GM18520 (cell line): ENCODE results near the gene LBHD2.
"Not testable (repeated sequence)": the region's sequence is repeated elsewhere in the genome, so short reads cannot be mapped to it uniquely, and the experiment has no call there.

Experiments used
- ATAC-seq: cut with Tn5 transposase; IDR thresholded peaks from one replicate; pipeline ENCODE4 v1.9.1; 2021; ENCODE audit not compliant: unreplicated experiment

LBHD2 gene

GRCh38 chr14:103084021-103084919, at the start of gene LBHD2:
Gene LBHD2 (plus strand): TSS chr14:103084210. CDS start chr14:103086013, 1,803 bp downstream.
- no peak for ATAC-seq

DNA sequence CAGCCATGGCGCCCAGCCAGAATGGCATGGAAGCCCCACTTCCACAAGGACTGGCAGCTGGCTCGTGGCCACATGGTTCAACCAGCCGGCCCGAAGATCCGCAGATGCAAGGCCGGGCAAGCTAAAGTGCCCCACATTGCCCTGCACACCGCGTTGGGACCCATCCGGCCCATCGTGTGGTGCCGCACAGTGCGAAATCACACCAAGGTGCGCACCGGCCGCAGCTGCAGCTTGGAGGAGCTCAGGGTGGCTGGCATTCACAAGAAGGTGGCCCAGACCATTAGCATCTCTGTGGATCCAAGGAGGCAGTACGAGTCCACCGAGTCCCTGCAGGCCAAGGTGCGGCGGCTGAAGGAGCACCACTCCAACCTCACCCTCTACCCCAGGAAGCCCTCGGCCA, 42.5 kb upstream of the LBHD2 start:
- no peak for ATAC-seq

DNA sequence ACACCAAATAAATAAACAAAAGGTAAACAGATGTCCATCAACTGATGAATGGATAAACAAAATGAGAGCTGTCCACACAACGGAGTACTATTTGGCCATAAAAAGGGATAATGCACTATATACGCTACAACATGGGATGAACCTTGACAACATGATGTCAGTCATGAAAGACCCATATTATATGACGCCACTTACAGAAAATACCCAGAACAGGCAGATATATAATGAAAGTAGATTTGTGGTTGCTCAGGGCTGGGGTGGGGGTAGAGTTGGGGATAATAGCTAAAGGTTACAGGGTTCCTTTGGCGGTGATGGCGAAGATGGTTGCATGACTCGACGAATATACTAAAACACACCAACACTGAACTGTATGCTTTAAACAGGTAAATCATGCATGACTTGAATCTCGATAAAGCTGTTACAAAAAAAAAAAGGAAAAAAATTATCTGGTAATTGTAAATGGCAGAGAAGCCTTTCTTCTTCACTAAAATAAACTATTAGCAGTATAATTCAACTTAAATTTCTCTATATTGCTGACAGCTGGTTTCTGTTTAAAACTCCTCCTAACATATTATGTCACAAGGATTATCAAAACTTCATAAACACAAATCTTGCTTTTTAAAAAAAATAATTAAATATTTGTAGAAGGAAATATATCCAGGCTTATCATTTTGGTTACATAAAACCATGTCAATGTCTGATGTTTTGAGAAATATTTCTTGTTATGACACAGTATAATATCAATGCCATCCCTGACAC, 40.6 kb upstream of the LBHD2 start:
- ATAC-seq = no peak

DNA sequence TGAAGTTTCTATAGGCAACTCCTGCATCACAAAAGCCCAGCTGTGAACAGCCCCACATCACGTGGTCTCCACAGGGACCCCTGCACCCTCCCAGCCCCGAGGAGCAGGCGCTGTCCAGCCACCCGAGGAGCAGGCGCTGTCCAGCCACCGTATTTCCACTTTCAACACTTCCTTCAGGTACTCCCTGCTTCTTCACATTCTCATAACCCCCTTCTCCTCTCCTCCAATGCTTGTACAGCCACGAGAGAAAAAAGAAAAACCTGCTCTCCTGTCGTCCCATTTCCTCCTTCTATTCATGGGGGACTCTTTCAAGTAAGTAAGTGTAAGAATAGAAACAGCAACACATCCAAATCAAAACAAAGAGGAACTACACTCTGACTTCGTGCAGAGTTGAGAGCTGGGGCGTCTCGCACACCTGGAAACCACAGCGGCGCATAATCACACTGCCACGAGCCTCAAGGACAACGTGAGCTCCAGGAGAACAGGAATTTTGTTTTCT, 38.6 kb upstream of the LBHD2 start:
- ATAC-seq = no peak

DNA sequence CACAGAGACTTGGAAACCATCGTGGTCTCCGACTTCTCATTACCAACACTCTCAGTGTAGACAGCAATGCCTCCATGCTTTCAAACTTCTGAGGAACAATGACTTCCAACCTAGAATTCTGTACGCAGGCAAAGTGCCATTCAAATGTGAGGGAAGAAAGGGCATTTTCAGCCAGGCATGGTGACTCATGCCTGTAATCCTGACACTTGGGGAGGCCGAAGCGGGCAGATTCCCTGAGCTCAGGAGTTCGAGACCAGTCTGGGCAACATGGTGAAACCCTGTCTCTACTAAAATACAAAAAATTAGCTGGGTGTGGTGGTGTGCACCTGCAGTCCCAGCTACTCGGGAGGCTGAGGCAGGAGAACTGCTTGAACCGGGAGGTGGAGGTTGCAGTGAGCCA, 36.6 kb upstream of the LBHD2 start:
- ATAC-seq = not testable (repeated sequence)

DNA sequence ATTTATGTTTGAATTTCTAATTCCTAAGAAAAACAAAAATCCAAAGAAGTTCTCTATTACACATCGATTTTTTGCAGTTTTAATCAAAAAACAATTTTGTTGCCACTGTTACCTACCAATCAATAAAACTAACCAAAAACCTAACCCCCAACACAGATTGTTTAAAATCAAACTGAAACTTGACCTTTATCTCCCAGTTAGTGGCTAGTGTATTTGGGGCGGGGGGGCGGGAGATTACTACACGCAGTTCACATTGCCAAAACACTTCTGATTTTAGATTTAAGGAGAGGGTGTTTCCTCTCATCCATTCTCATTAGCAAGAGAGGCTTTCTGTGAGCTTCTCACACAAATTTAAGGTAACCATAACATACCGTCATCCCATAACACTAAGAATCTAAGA, 33.1 kb upstream of the LBHD2 start:
- no peak for ATAC-seq

DNA sequence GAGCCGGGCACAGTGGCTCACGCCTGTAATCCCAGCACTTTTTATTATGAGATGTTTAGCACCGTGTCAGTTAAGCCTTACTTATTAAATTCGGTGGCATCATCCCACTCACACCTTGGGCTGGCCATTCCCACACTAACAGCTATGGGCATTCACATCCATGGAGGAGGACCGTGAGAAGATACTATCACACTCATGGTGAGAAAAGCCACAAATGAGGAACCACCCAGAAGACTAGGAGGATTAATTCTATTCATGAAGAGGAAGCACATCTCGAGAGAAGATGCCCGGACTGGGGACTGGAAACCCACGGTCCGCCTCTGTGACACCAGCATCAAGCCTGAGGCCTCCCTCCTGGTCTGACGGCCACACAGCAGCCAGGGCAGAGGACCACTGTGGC, 31.6 kb upstream of the LBHD2 start:
- ATAC-seq = no peak

GRCh38 chr14:103055695-103056094, 28.3 kb upstream of the LBHD2 start:
- ATAC-seq = no peak

GRCh38 chr14:103056322-103057027, 27.5 kb upstream of the LBHD2 start:
- no peak for ATAC-seq

- ATAC-seq = peak; percentile 17
Observed at GRCh38 chr14:103057028-103057371, 27.0 kb upstream of the LBHD2 start.

- ATAC-seq = peak; percentile 56
Observed at GRCh38 chr14:103057372-103058163, 26.4 kb upstream of the LBHD2 start, which contains the start of gene CDC42BPB. Gene CDC42BPB (minus strand): TSS chr14:103057549. CDS start chr14:103057173, 376 bp downstream.

GRCh38 chr14:103058164-103059055, 25.6 kb upstream of the LBHD2 start:
- ATAC-seq = no peak

DNA sequence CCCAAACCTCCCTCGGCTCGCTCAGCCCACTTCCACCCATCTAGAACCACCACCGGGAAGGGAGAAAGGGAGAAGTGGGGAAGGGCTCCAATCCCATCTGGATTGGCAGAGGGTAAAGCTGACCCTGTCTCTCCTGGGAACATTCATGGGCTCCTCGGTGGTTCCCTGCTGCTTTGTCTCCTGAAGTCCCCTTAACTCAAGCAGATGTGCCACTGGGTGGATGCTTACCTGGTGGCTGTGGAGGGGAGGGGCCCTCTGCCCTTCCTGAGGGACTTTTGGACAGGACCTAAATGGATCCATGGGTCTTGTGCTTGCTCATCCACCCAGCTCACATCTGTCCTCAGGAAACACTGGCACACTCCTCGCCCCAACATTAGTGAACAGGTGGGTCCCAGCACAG, 24.5 kb upstream of the LBHD2 start:
- no peak for ATAC-seq

DNA sequence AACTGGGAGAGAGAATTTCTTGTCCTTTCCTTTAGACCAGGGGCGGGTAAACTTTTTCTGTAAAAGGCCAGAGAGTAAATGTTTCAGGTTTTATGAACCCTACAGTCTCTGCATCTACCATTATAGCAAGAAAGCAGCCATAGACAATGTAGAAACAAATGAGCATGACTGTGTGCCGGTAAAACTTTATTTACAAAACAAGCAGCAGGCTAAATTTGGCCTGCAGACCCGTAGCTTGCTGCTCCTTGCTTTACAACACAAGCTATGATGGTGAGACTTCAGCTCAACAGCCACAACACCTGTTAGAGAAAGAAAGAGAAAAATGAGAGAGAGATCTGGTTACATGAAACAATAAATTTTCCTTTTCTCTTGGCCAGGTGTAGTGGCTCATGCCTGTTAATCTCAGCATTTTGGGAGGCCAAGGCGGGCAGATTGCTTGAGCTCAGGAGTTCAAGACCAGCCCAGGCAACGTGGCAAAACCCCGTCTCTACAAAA, 22.5 kb upstream of the LBHD2 start:
- ATAC-seq = no peak

GRCh38 chr14:103064436-103064835, 19.6 kb upstream of the LBHD2 start:
- ATAC-seq = no peak

GRCh38 chr14:103064978-103065377, 19.0 kb upstream of the LBHD2 start:
- no peak for ATAC-seq

GRCh38 chr14:103065861-103066260, 18.1 kb upstream of the LBHD2 start:
- no peak for ATAC-seq

- ATAC-seq = no peak
Observed at GRCh38 chr14:103066399-103066798, 17.6 kb upstream of the LBHD2 start.

- ATAC-seq = no peak
Observed at GRCh38 chr14:103067231-103067954, 16.6 kb upstream of the LBHD2 start.
